HG02973 (cell line): ENCODE results near the gene ADAMTS6.
A peak's percentile ranks its signal among the peaks of the same experiment; 100 is the strongest.

ENCODE experiments used
- ATAC-seq: cut with Tn5 transposase; IDR thresholded peaks from one replicate; pipeline ENCODE4 v1.9.1; 2021; ENCODE audit warnings: moderate library complexity; ENCODE audit not compliant: unreplicated experiment

Gene ADAMTS6

GRCh38 chr5:65108786-65109743, 372.7 kb downstream of the ADAMTS6 start:
- no peak for ATAC-seq

- peak; percentile 36 for ATAC-seq
These were observed 376.4 kb downstream of the ADAMTS6 start for GRCh38 chr5:65105301-65105700.

GRCh38 chr5:65104831-65105230, 376.9 kb downstream of the ADAMTS6 start:
- no peak for ATAC-seq

- ATAC-seq: no peak
These were observed 377.8 kb downstream of the ADAMTS6 start for GRCh38 chr5:65103756-65104440.

- ATAC-seq: peak; percentile 65
These were observed 378.6 kb downstream of the ADAMTS6 start for GRCh38 chr5:65102976-65103711.

GRCh38 chr5:65102371-65102975, 379.2 kb downstream of the ADAMTS6 start:
- ATAC-seq: no peak

GRCh38 chr5:65101632-65102100, 380.1 kb downstream of the ADAMTS6 start:
- ATAC-seq: no peak

- ATAC-seq: no peak
These were observed 380.6 kb downstream of the ADAMTS6 start for GRCh38 chr5:65100911-65101631.
